ENCODE data around the gene LRRK1.

Gene LRRK1

GRCh38 chr15:101105059-101105891, 186.1 kb downstream of the LRRK1 start:
- Mint-ChIP-seq H3K4me3 (no peak overlapping the region), H3K9me3 (no peaks in the 10 kb centered on the region), H3K27me3 (no peaks in the 10 kb centered on the region), H3K4me1 (ENCODE audit: low read depth) (no peaks in the 10 kb centered on the region), H3K36me3 (ENCODE audit: low read depth) (no peaks in the 10 kb centered on the region), H3K27ac (no peak overlapping the region)
- DNase-seq = no peak

- no peak for DNase-seq
- H3K9me3 Mint-ChIP-seq = no peaks in the 10 kb centered on the region
- no peaks in the 10 kb centered on the region for H3K36me3 Mint-ChIP-seq (ENCODE audit: low read depth)
- no peak overlapping the region for H3K27ac Mint-ChIP-seq
- no peak overlapping the region for H3K4me3 Mint-ChIP-seq
- no peaks in the 10 kb centered on the region for H3K27me3 Mint-ChIP-seq
- H3K4me1 Mint-ChIP-seq (ENCODE audit: low read depth) = no peaks in the 10 kb centered on the region
Observed at GRCh38 chr15:101107101-101107500, 187.9 kb downstream of the LRRK1 start.

GRCh38 chr15:101107625-101108460, 188.7 kb downstream of the LRRK1 start:
- no peaks in the 10 kb centered on the region for H3K4me1 Mint-ChIP-seq (ENCODE audit: low read depth)
- no peaks in the 10 kb centered on the region for H3K9me3 Mint-ChIP-seq

GRCh38 chr15:101108461-101108775, 189.3 kb downstream of the LRRK1 start:
- Mint-ChIP-seq H3K27ac (no peak overlapping the region), H3K9me3 (no peaks in the 10 kb centered on the region), H3K4me1 (ENCODE audit: low read depth) (no peaks in the 10 kb centered on the region), H3K27me3 (no peaks in the 10 kb centered on the region), H3K36me3 (ENCODE audit: low read depth) (no peaks in the 10 kb centered on the region), H3K4me3 (no peak overlapping the region)
- no peak for DNase-seq

More at GRCh38 chr15:101107625-101108460, 188.7 kb downstream of the LRRK1 start:
- Mint-ChIP-seq H3K27ac (no peak overlapping the region), H3K27me3 (no peaks in the 10 kb centered on the region), H3K36me3 (ENCODE audit: low read depth) (no peaks in the 10 kb centered on the region), H3K4me3 (no peak overlapping the region)
- no peak for DNase-seq

- no peak overlapping the region for H3K4me3 Mint-ChIP-seq
- DNase-seq = no peak
- H3K36me3 Mint-ChIP-seq (ENCODE audit: low read depth) = no peaks in the 10 kb centered on the region
- H3K4me1 Mint-ChIP-seq (ENCODE audit: low read depth) = no peaks in the 10 kb centered on the region
- no peaks in the 10 kb centered on the region for H3K27me3 Mint-ChIP-seq
- H3K27ac Mint-ChIP-seq = no peak overlapping the region
- H3K9me3 Mint-ChIP-seq = no peaks in the 10 kb centered on the region
Observed at GRCh38 chr15:101108791-101109190, 189.6 kb downstream of the LRRK1 start.

GRCh38 chr15:101110681-101111569, 191.8 kb downstream of the LRRK1 start:
- no peaks in the 10 kb centered on the region for H3K9me3 Mint-ChIP-seq
- H3K36me3 Mint-ChIP-seq (ENCODE audit: low read depth) = no peaks in the 10 kb centered on the region
- no peaks in the 10 kb centered on the region for H3K4me1 Mint-ChIP-seq (ENCODE audit: low read depth)
- DNase-seq = no peak
- no peaks in the 10 kb centered on the region for H3K27me3 Mint-ChIP-seq
- H3K4me3 Mint-ChIP-seq = no peak overlapping the region
- no peak overlapping the region for H3K27ac Mint-ChIP-seq

GRCh38 chr15:101111570-101112262, 192.6 kb downstream of the LRRK1 start:
- DNase-seq = no peak
- Mint-ChIP-seq H3K36me3 (ENCODE audit: low read depth) (no peaks in the 10 kb centered on the region), H3K4me1 (ENCODE audit: low read depth) (peaks cover 4% of the 10 kb centered on the region), H3K9me3 (no peaks in the 10 kb centered on the region), H3K4me3 (no peak overlapping the region), H3K27me3 (no peaks in the 10 kb centered on the region), H3K27ac (no peak overlapping the region)

- Mint-ChIP-seq H3K27ac (no peak overlapping the region), H3K9me3 (no peaks in the 10 kb centered on the region), H3K27me3 (no peaks in the 10 kb centered on the region), H3K4me1 (ENCODE audit: low read depth) (peaks cover 4% of the 10 kb centered on the region), H3K4me3 (no peak overlapping the region), H3K36me3 (ENCODE audit: low read depth) (no peaks in the 10 kb centered on the region)
- no peak for DNase-seq
Observed at GRCh38 chr15:101112336-101113113, 193.4 kb downstream of the LRRK1 start.

- Mint-ChIP-seq H3K36me3 (ENCODE audit: low read depth) (no peaks in the 10 kb centered on the region), H3K9me3 (no peaks in the 10 kb centered on the region)
Observed at GRCh38 chr15:101113114-101114005, 194.2 kb downstream of the LRRK1 start.

GRCh38 chr15:101114166-101114565, 195.0 kb downstream of the LRRK1 start:
- H3K27ac Mint-ChIP-seq = no peak overlapping the region
- no peak for DNase-seq
- no peak overlapping the region for H3K4me3 Mint-ChIP-seq
- no peaks in the 10 kb centered on the region for H3K27me3 Mint-ChIP-seq
- H3K9me3 Mint-ChIP-seq = no peaks in the 10 kb centered on the region
- H3K36me3 Mint-ChIP-seq (ENCODE audit: low read depth) = no peaks in the 10 kb centered on the region
- peaks cover 4% of the 10 kb centered on the region for H3K4me1 Mint-ChIP-seq (ENCODE audit: low read depth)

More at GRCh38 chr15:101113114-101114005, 194.2 kb downstream of the LRRK1 start:
- no peaks in the 10 kb centered on the region for H3K27me3 Mint-ChIP-seq
- H3K4me3 Mint-ChIP-seq = no peak overlapping the region
- H3K4me1 Mint-ChIP-seq (ENCODE audit: low read depth) = peaks cover 4% of the 10 kb centered on the region
- DNase-seq = no peak
- no peak overlapping the region for H3K27ac Mint-ChIP-seq

GRCh38 chr15:101114610-101115009, 195.5 kb downstream of the LRRK1 start:
- H3K27ac Mint-ChIP-seq = no peak overlapping the region
- H3K4me3 Mint-ChIP-seq = no peak overlapping the region
- H3K4me1 Mint-ChIP-seq (ENCODE audit: low read depth) = peaks cover 4% of the 10 kb centered on the region
- H3K9me3 Mint-ChIP-seq = no peaks in the 10 kb centered on the region
- no peaks in the 10 kb centered on the region for H3K36me3 Mint-ChIP-seq (ENCODE audit: low read depth)
- DNase-seq = no peak
- H3K27me3 Mint-ChIP-seq = no peaks in the 10 kb centered on the region

GRCh38 chr15:101115393-101115785, 196.2 kb downstream of the LRRK1 start:
- H3K27ac Mint-ChIP-seq = no peak overlapping the region
- no peak for DNase-seq
- H3K4me1 Mint-ChIP-seq (ENCODE audit: low read depth) = peaks cover 4% of the 10 kb centered on the region
- H3K9me3 Mint-ChIP-seq = no peaks in the 10 kb centered on the region
- no peaks in the 10 kb centered on the region for H3K27me3 Mint-ChIP-seq
- H3K36me3 Mint-ChIP-seq (ENCODE audit: low read depth) = no peaks in the 10 kb centered on the region
- H3K4me3 Mint-ChIP-seq = no peak overlapping the region
